KMS-11 (cell line): ENCODE data around the gene NLGN1.
"Not testable (repeated sequence)": the region's sequence is repeated elsewhere in the genome, so short reads cannot be mapped to it uniquely, and the experiment has no call there.

Experiments
- H2AFZ ChIP-seq: fragments of 200-600 bp; sonication (generic); 2 replicates; pipeline ENCODE4 v1.6.1; 2016; ENCODE audit warnings: antibody characterized with exemption, mixed run types, low read depth
- H3K27ac ChIP-seq: fragments of 200-600 bp; sonication (generic); 2 replicates; pipeline ENCODE4 v1.6.1; 2016; ENCODE audit warnings: mild to moderate bottlenecking, mixed run types
- H3K27me3 ChIP-seq: fragments of 200-600 bp; sonication (generic); 2 replicates; pipeline ENCODE4 v1.6.1; 2017; ENCODE audit warnings: mild to moderate bottlenecking, low read depth, mixed run types, moderate library complexity; ENCODE audit not compliant: insufficient read depth
- H3K36me3 ChIP-seq: fragments of 200-600 bp; sonication (generic); 2 replicates; pipeline ENCODE4 v1.6.1; 2017; ENCODE audit warnings: mild to moderate bottlenecking, mixed run types; ENCODE audit not compliant: insufficient read depth
- H3K4me1 ChIP-seq: fragments of 200-600 bp; sonication (generic); 2 replicates; pipeline ENCODE4 v1.6.1; 2016; ENCODE audit warnings: mild to moderate bottlenecking, low read depth, mixed run types; ENCODE audit not compliant: poor library complexity, severe bottlenecking
- H3K4me2 ChIP-seq: fragments of 200-600 bp; sonication (generic); 2 replicates; pipeline ENCODE4 v1.7.0; 2016; ENCODE audit warnings: mild to moderate bottlenecking, mixed run types
- H3K4me3 ChIP-seq: fragments of 200-600 bp; sonication (generic); IDR thresholded peaks from 2 replicates; pipeline ENCODE4 v1.6.1; 2017; ENCODE audit warnings: low read depth, low read length, mixed read lengths; ENCODE audit not compliant: insufficient read depth
- H3K79me2 ChIP-seq: fragments of 200-600 bp; sonication (generic); 2 replicates; pipeline ENCODE4 v1.6.1; 2016; ENCODE audit warnings: low read depth, mixed run types; ENCODE audit not compliant: insufficient read depth
- H3K9ac ChIP-seq: fragments of 200-600 bp; sonication (generic); 2 replicates; pipeline ENCODE4 v1.6.1; 2016; ENCODE audit warnings: mild to moderate bottlenecking, mixed run types
- H4K20me1 ChIP-seq: fragments of 200-600 bp; sonication (generic); 2 replicates; pipeline ENCODE4 v1.6.1; 2016; ENCODE audit warnings: mild to moderate bottlenecking, mixed run types; ENCODE audit not compliant: insufficient read depth
- CTCF ChIP-seq: fragments of 200-600 bp; sonication (generic); conservative IDR thresholded peaks from 2 replicates; pipeline ENCODE4 v1.6.1; 2017; ENCODE audit warnings: low read depth, mild to moderate bottlenecking, antibody characterized with exemption, low read length, moderate library complexity, mixed read lengths

Gene NLGN1

DNA sequence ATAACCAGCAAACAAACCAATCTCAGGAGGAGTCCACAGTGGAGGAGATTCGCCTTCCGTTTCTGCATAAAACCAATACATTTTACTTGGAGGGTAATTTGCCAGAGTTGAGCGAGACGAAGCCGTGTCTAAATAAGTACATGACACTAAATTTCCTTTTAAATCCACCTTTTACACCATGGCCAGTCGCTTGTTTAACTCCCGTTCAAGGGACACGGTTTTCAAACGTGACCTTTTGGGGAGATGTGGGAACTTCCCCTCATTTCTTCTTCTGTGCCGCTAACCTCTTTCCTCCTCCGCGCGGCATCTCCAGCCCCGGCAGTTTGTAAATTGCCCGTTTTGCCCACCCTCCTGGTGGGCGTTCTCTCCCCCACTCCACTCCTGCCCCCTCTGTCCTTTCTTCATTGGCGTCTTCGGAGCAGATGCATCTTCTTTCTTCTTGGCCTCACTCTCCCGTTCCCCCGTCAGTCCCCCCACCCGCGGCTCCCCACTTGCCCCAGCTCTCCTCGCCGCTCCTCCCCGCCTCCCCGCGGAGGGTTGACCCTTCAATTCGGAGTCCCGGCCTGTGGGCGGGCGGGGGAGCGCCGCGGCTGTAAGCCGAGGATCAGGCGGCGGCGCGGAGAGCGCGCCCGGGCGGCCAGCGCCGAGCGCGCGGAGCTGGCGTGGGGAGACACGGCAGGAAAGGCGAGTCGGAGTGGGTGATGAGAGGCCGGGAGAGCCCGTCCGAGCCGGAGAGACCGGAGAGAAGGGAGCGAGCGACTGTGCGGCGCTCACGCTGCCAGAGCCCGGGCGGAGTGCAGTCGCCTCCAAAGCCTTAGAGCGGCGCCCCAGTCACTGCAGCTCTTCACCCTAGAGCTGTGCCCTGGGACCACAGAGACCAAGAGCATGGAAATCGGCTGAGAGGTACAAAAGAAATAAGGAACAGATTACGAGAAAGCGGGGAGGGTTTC, at the start of gene NLGN1:
TSS of gene NLGN1 (plus strand) at position 584 of the 950 bp plus-strand sequence.
- no peak for TF ChIP-seq CTCF
- Histone ChIP-seq H4K20me1 (no peaks in the 10 kb centered on the region), H3K4me3 (peak within 1 kb of the TSS; percentile 60), H3K27ac (no peak within 1 kb of the TSS), H3K9ac (peak within 1 kb of the TSS; percentile 36; the same call in 1 of the 2 replicates), H3K4me1 (peaks cover 24% of the 10 kb centered on the region), H3K36me3 (no peaks in the 10 kb centered on the region), H3K79me2 (no peaks in the 10 kb centered on the region), H3K4me2 (peak within 1 kb of the TSS; percentile 89), H2AFZ (peak within 1 kb of the TSS; percentile 85), H3K27me3 (no peaks in the 10 kb centered on the region; the same call in 1 of the 2 replicates)

GRCh38 chr3:173351886-173352285, 45.7 kb upstream of the NLGN1 start:
- Histone ChIP-seq H3K4me3 (no peak overlapping the region), H3K27me3 (no peaks in the 10 kb centered on the region)

DNA sequence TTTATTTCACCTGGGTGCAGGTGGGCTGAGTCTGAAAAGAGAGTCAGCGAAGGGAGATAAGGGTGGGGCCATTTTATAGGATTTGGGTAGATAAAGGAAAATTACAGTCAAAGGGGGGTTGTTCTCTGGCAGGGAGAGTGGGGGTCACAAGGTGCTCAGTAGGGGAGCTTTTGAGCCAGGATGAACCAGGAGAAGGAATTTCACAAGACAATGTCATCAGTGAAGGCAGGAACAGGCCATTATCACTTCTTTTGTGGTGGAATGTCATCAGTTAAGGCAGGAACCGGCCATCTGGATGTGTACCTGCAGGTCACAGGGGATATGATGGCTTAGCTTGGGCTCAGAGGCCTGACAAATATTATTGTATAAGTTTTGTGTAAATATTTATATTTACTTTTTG, 44.4 kb upstream of the NLGN1 start:
- H4K20me1 ChIP-seq, H3K4me3 ChIP-seq, H3K27me3 ChIP-seq, H3K36me3 ChIP-seq, H3K4me2 ChIP-seq, H2AFZ ChIP-seq, H3K27ac ChIP-seq, H3K79me2 ChIP-seq, H3K4me1 ChIP-seq, H3K9ac ChIP-seq: not testable (repeated sequence)

More at GRCh38 chr3:173351886-173352285, 45.7 kb upstream of the NLGN1 start:
- Histone ChIP-seq H3K36me3 (no peaks in the 10 kb centered on the region), H2AFZ (no peak overlapping the region), H3K4me1 (no peaks in the 10 kb centered on the region), H3K79me2 (no peaks in the 10 kb centered on the region), H3K9ac (no peak overlapping the region), H4K20me1 (no peaks in the 10 kb centered on the region), H3K27ac (no peak overlapping the region), H3K4me2 (no peak overlapping the region)
- no peak for TF ChIP-seq CTCF

- Histone ChIP-seq H3K9ac (no peak overlapping the region), H3K4me1 (no peaks in the 10 kb centered on the region), H3K27ac (no peak overlapping the region), H4K20me1 (no peaks in the 10 kb centered on the region), H3K27me3 (no peaks in the 10 kb centered on the region), H3K79me2 (no peaks in the 10 kb centered on the region), H3K36me3 (no peaks in the 10 kb centered on the region), H2AFZ (no peak overlapping the region), H3K4me3 (no peak overlapping the region), H3K4me2 (no peak overlapping the region)
- TF ChIP-seq CTCF = no peak
Measured at GRCh38 chr3:173354124-173354523, 43.4 kb upstream of the NLGN1 start.
